GM06990 (cell line): Measurements from ENCODE around the gene ZNF763.
"Not testable (repeated sequence)": the region's sequence is repeated elsewhere in the genome, so short reads cannot be mapped to it uniquely, and the experiment has no call there.

ENCODE experiments used
- DNase-seq: peaks from one replicate; pipeline ENCODE4 v3.0.0-alpha.2; 2011; ENCODE audit not compliant: insufficient read length; ENCODE audit errors: extremely low read depth
- H3K27me3 ChIP-seq: replicated peaks from 2 replicates; pipeline ENCODE4 v1.6.0; 2011; ENCODE audit warnings: low read length; ENCODE audit not compliant: control insufficient read depth, insufficient read depth
- H3K36me3 ChIP-seq: 2 replicates; pipeline ENCODE4 v1.5.1; 2011; ENCODE audit warnings: low read length; ENCODE audit not compliant: control insufficient read depth, insufficient read depth
- H3K4me3 ChIP-seq: replicated peaks from 2 replicates; pipeline ENCODE4 v1.5.1; 2011; ENCODE audit warnings: low read depth, mild to moderate bottlenecking, control low read depth, low read length
- CTCF ChIP-seq: IDR thresholded peaks from 2 replicates; pipeline ENCODE4 v1.5.1; 2011; ENCODE audit warnings: low read length, control low read depth, mild to moderate bottlenecking, inconsistent platforms; ENCODE audit not compliant: insufficient read depth, poor library complexity, severe bottlenecking

ZNF763 gene

GRCh38 chr19:11931051-11931450 is 33.8 kb upstream of the ZNF763 start:
- H3K36me3 ChIP-seq, result no peaks in the 10 kb centered on the region
- DNase-seq, result no peak
- no peak for TF ChIP-seq CTCF
- H3K27me3 ChIP-seq, result no peaks in the 10 kb centered on the region
- H3K4me3 ChIP-seq, result no peak overlapping the region

- Histone ChIP-seq H3K36me3 (no peaks in the 10 kb centered on the region), H3K4me3 (no peak overlapping the region), H3K27me3 (no peaks in the 10 kb centered on the region)
- no peak for DNase-seq
- no peak for TF ChIP-seq CTCF
These were observed 33.3 kb upstream of the ZNF763 start for GRCh38 chr19:11931513-11931912.

- H3K4me3 ChIP-seq, DNase-seq, H3K36me3 ChIP-seq: not testable (repeated sequence)
These were observed 29.0 kb upstream of the ZNF763 start for GRCh38 chr19:11935829-11936228.

GRCh38 chr19:11938383-11938782 is 26.5 kb upstream of the ZNF763 start:
- not testable (repeated sequence) for H3K36me3 ChIP-seq, H3K27me3 ChIP-seq, H3K4me3 ChIP-seq, DNase-seq

More at GRCh38 chr19:11935829-11936228, 29.0 kb upstream of the ZNF763 start:
- H3K27me3 ChIP-seq, result not testable (repeated sequence)

GRCh38 chr19:11941361-11941887 is 23.4 kb upstream of the ZNF763 start:
- not testable (repeated sequence) for H3K4me3 ChIP-seq, H3K36me3 ChIP-seq, H3K27me3 ChIP-seq, DNase-seq

GRCh38 chr19:11942008-11942842 is 22.6 kb upstream of the ZNF763 start:
- DNase-seq, result no peak
- Histone ChIP-seq H3K27me3 (no peaks in the 10 kb centered on the region), H3K36me3 (peaks cover 7% of the 10 kb centered on the region), H3K4me3 (no peak overlapping the region)
- TF ChIP-seq CTCF, result no peak

- Histone ChIP-seq H3K27me3 (no peaks in the 10 kb centered on the region), H3K4me3 (no peak overlapping the region), H3K36me3 (peaks cover 10% of the 10 kb centered on the region)
- no peak for TF ChIP-seq CTCF
- no peak for DNase-seq
These were observed 22.1 kb upstream of the ZNF763 start for GRCh38 chr19:11942843-11943108.
